HL-60 (cell line): ENCODE results near the gene ADSS1.

ENCODE experiments used
- GABPA ChIP-seq: IDR thresholded peaks from 2 replicates; pipeline ENCODE4 v1.6.1; 2012; ENCODE audit warnings: low read depth
- POLR2AphosphoS5 ChIP-seq: IDR thresholded peaks from 2 replicates; pipeline ENCODE4 v1.6.1; 2012; ENCODE audit warnings: low read depth
- TF ChIP-seq, protein P1 (sequence below): IDR thresholded peaks from one replicate; pipeline ENCODE4 v1.5.1; 2011; ENCODE audit warnings: low read length, control low read depth, inconsistent platforms; ENCODE audit not compliant: insufficient read depth
- TF ChIP-seq, protein P2 (sequence below): IDR thresholded peaks from 2 replicates; pipeline ENCODE4 v1.6.1; 2012; ENCODE audit warnings: low read depth; ENCODE audit not compliant: insufficient replicate concordance

DNA sequence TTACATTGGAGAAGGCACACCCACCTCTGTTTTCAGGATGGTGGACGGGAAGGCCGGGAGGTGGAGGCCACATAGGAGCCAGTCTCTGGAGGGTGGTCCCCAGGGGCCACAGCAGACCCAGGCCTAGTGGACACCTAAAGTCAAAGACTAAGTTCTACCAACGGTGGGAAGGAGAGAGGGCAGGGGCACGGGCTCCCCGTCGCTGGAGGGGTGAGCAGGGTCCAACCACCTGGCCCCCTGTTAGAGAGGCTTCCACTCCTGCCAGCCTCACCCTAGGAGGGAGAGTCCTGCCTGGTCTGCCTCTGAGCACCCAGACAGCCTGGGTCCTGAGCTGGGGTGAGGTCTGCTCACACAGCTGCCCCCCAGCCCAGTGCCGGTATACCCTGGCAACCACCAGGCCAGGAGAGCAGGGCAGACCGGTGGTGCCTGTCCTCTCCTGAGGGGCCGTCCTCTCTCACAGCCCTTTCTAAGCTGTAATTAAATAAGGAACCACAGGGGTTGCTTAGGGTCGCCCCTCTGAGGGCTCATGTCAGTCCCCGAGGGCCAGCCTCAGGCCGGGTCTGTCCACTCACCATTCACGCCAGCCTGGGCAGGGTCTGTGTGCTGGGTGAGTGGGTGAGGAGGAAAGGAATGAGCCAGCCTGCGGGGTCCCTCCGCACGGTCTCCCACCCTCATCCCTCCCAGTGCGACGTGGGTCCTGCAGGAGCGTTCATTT, 32.3 kb upstream of the ADSS1 start:
- TF ChIP-seq, protein P1, sequence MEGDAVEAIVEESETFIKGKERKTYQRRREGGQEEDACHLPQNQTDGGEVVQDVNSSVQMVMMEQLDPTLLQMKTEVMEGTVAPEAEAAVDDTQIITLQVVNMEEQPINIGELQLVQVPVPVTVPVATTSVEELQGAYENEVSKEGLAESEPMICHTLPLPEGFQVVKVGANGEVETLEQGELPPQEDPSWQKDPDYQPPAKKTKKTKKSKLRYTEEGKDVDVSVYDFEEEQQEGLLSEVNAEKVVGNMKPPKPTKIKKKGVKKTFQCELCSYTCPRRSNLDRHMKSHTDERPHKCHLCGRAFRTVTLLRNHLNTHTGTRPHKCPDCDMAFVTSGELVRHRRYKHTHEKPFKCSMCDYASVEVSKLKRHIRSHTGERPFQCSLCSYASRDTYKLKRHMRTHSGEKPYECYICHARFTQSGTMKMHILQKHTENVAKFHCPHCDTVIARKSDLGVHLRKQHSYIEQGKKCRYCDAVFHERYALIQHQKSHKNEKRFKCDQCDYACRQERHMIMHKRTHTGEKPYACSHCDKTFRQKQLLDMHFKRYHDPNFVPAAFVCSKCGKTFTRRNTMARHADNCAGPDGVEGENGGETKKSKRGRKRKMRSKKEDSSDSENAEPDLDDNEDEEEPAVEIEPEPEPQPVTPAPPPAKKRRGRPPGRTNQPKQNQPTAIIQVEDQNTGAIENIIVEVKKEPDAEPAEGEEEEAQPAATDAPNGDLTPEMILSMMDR: no peak
- TF ChIP-seq POLR2AphosphoS5: no peak
- TF ChIP-seq, protein P2, sequence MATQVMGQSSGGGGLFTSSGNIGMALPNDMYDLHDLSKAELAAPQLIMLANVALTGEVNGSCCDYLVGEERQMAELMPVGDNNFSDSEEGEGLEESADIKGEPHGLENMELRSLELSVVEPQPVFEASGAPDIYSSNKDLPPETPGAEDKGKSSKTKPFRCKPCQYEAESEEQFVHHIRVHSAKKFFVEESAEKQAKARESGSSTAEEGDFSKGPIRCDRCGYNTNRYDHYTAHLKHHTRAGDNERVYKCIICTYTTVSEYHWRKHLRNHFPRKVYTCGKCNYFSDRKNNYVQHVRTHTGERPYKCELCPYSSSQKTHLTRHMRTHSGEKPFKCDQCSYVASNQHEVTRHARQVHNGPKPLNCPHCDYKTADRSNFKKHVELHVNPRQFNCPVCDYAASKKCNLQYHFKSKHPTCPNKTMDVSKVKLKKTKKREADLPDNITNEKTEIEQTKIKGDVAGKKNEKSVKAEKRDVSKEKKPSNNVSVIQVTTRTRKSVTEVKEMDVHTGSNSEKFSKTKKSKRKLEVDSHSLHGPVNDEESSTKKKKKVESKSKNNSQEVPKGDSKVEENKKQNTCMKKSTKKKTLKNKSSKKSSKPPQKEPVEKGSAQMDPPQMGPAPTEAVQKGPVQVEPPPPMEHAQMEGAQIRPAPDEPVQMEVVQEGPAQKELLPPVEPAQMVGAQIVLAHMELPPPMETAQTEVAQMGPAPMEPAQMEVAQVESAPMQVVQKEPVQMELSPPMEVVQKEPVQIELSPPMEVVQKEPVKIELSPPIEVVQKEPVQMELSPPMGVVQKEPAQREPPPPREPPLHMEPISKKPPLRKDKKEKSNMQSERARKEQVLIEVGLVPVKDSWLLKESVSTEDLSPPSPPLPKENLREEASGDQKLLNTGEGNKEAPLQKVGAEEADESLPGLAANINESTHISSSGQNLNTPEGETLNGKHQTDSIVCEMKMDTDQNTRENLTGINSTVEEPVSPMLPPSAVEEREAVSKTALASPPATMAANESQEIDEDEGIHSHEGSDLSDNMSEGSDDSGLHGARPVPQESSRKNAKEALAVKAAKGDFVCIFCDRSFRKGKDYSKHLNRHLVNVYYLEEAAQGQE: no peak
- no peak for TF ChIP-seq GABPA
